Esophagus muscularis mucosa (tissue), 3 donors: ENCODE data around the gene MALAT1.

Experiments used
- POLR2AphosphoS5 ChIP-seq, 2 donors: sonication (generic); formaldehyde crosslinking; IDR thresholded peaks; one replicate each; pipeline ENCODE4 v1.6.1; 2017; ENCODE audit warnings: antibody characterized with exemption in 2 of 2
- TF ChIP-seq, protein P1 (sequence below), 3 experiments: fragments of 200-600 bp in 2 of 3; fragments of 450-650 bp in 1 of 3; sonication (generic) in 2 of 3; IDR thresholded peaks; one replicate each; pipeline ENCODE4 v1.5.1; 2017 to 2019; ENCODE audit warnings: antibody characterized with exemption in 3 of 3, mild to moderate bottlenecking in 2 of 3, moderate library complexity in 1 of 3

- TF ChIP-seq, protein P1, sequence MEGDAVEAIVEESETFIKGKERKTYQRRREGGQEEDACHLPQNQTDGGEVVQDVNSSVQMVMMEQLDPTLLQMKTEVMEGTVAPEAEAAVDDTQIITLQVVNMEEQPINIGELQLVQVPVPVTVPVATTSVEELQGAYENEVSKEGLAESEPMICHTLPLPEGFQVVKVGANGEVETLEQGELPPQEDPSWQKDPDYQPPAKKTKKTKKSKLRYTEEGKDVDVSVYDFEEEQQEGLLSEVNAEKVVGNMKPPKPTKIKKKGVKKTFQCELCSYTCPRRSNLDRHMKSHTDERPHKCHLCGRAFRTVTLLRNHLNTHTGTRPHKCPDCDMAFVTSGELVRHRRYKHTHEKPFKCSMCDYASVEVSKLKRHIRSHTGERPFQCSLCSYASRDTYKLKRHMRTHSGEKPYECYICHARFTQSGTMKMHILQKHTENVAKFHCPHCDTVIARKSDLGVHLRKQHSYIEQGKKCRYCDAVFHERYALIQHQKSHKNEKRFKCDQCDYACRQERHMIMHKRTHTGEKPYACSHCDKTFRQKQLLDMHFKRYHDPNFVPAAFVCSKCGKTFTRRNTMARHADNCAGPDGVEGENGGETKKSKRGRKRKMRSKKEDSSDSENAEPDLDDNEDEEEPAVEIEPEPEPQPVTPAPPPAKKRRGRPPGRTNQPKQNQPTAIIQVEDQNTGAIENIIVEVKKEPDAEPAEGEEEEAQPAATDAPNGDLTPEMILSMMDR (IDR thresholded peaks at IDR 0.05) = no peak
- no peak for TF ChIP-seq POLR2AphosphoS5 (IDR thresholded peaks at IDR 0.05)
These were observed 661 bp upstream of the MALAT1 start for GRCh38 chr11:65498042-65498726.
